Spinal cord (tissue), 10 donors: ENCODE data around the gene BAIAP2L1. TPM values are rescaled to one million over a fixed set of nuclear protein-coding genes. Genes with fewer than 3 reads are reported as not detected.

Experiments used
- DNase-seq, 6 donors: peaks; one replicate each; pipeline versions ENCODE4 v3.0.0 to v3.0.0-alpha.2; 2013 to 2015; ENCODE audit warnings: low spot score in 6 of 6, low read depth in 4 of 6
- H3K27ac ChIP-seq: one replicate; pipeline ENCODE4 v1.5.1; 2013; ENCODE audit warnings: low read depth, low read length, control low read depth
- H3K27me3 ChIP-seq: one replicate; pipeline ENCODE4 v1.6.1; 2013; ENCODE audit warnings: low read length; ENCODE audit not compliant: control insufficient read depth, insufficient read depth
- H3K36me3 ChIP-seq: one replicate; pipeline ENCODE4 v1.6.1; 2013; ENCODE audit warnings: low read length; ENCODE audit not compliant: control insufficient read depth, insufficient read depth
- H3K4me1 ChIP-seq: one replicate; pipeline ENCODE4 v1.6.1; 2013; ENCODE audit warnings: low read length; ENCODE audit not compliant: control insufficient read depth, insufficient read depth
- H3K4me3 ChIP-seq: one replicate; pipeline ENCODE4 v1.5.1; 2013; ENCODE audit warnings: low read depth, low read length, control low read depth
- H3K9me3 ChIP-seq: one replicate; pipeline ENCODE4 v1.6.1; 2013; ENCODE audit warnings: low read length; ENCODE audit not compliant: control insufficient read depth, insufficient read depth
- WGBS: methylation state at CpG from one replicate; pipeline ENCODE4 v1.1.5; 2013; ENCODE audit warnings: missing lambda C conversion rate; ENCODE audit not compliant: insufficient coverage; 5-methylcytosine and 5-hydroxymethylcytosine counted together
- polyA plus RNA-seq, 2 donors: library from polyadenylated mRNA; unstranded; fragments of 120-200 nt; gene quantifications; one replicate each; pipeline ENCODE4 v1.2.1, GENCODE V29; 2013; ENCODE audit not compliant: insufficient read length in 2 of 2
- total RNA-seq, 2 donors: library from RNA; depleted of rRNA in 1 of 2; stranded (reverse); fragments of 120-200 nt in 1 of 2; fragments of >200 nt in 1 of 2; gene quantifications; one replicate each; pipeline versions ENCODE4 v1.2.3 to v1.2.4, GENCODE V29; 2013 to 2014
- donor health status: healthy.

Gene BAIAP2L1
- total and polyA plus RNA-seq, 4 donors = 1.5 to 4.3 (median 2.2) TPM

- DNase-seq = no peak
- Histone ChIP-seq H3K9me3 (no peaks in the 10 kb centered on the region), H3K27ac (no peak overlapping the region), H3K27me3 (no peaks in the 10 kb centered on the region), H3K4me3 (no peak overlapping the region), H3K36me3 (peaks cover 19% of the 10 kb centered on the region), H3K4me1 (no peaks in the 10 kb centered on the region)
- WGBS = 95% methylated on average over 3 of the region's 3 CpGs
Observed at GRCh38 chr7:98267303-98267702, 133.6 kb downstream of the BAIAP2L1 start.

DNA sequence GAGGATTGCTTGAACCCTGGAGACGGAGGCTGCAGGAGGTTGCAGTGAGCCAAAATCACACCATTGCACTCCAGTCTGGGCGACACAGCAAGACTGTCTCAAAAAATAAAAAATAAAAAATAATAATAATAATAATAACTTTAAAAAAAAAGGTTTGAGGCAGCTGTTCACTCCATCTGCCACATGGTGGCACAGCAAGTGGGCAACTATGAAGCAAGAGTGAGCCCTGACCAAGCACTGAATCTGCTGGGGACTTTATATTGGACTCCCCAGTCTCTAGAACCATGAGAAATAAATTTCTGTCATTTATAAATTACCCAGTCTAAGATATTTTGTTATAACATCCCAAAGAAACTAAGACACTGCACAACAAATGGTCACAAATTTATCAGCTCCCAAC lies 134.1 kb downstream of the BAIAP2L1 start:
- no CpG with 5 or more reads among the region's 2 CpGs for WGBS
- H3K27me3 ChIP-seq = no peaks in the 10 kb centered on the region
- H3K9me3 ChIP-seq = no peaks in the 10 kb centered on the region
- H3K4me1 ChIP-seq = no peaks in the 10 kb centered on the region
- peaks cover 20% of the 10 kb centered on the region for H3K36me3 ChIP-seq
- DNase-seq = no peak
- H3K27ac ChIP-seq = no peak overlapping the region
- H3K4me3 ChIP-seq = no peak overlapping the region

GRCh38 chr7:98265841-98266271 lies 135.0 kb downstream of the BAIAP2L1 start:
- H3K36me3 ChIP-seq = peaks cover 24% of the 10 kb centered on the region
- H3K9me3 ChIP-seq = no peaks in the 10 kb centered on the region
- no peaks in the 10 kb centered on the region for H3K4me1 ChIP-seq
- H3K27ac ChIP-seq = no peak overlapping the region
- WGBS = 100% methylated on average over 1 of the region's 5 CpGs
- H3K4me3 ChIP-seq = no peak overlapping the region
- H3K27me3 ChIP-seq = no peaks in the 10 kb centered on the region
- no peak for DNase-seq

GRCh38 chr7:98257701-98258100 lies 143.2 kb downstream of the BAIAP2L1 start:
- DNase-seq = no peak
- Histone ChIP-seq H3K27me3 (no peaks in the 10 kb centered on the region), H3K9me3 (no peaks in the 10 kb centered on the region), H3K36me3 (peaks cover 20% of the 10 kb centered on the region), H3K4me3 (no peak overlapping the region), H3K27ac (no peak overlapping the region), H3K4me1 (peaks cover 10% of the 10 kb centered on the region)
- WGBS = 95% methylated on average over 4 of the region's 6 CpGs

DNA sequence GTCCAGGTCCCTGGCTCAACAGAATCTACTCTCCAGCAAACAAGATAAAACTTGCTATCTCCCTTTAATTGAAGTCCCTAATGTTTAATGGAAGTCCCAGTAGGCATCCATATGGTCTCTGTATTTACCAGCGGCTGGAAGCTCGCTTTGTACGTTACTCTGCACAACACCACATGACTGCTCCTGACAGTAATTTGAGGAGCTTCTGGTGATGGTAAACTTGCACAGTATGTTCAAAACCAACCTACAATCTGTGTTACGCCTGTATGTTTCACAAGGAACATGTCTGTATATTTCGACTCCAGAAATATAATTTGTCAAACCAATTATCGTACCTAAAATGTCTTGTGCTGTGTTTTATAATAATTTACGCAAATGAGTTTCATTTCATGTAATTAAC lies 144.5 kb downstream of the BAIAP2L1 start:
- no peak overlapping the region for H3K27ac ChIP-seq
- no peak overlapping the region for H3K4me3 ChIP-seq
- WGBS = 90% methylated on average over 2 of the region's 7 CpGs
- H3K36me3 ChIP-seq = peaks cover 16% of the 10 kb centered on the region
- H3K27me3 ChIP-seq = no peaks in the 10 kb centered on the region
- no peaks in the 10 kb centered on the region for H3K9me3 ChIP-seq
- H3K4me1 ChIP-seq = peaks cover 18% of the 10 kb centered on the region
- peak in 2 of 6 donors; percentile 20 to 68 for DNase-seq

GRCh38 chr7:98254951-98255610 lies 145.8 kb downstream of the BAIAP2L1 start:
- 92% methylated on average over 4 of the region's 11 CpGs for WGBS
- peaks cover 26% of the 10 kb centered on the region for H3K4me1 ChIP-seq
- H3K27me3 ChIP-seq = no peaks in the 10 kb centered on the region
- H3K27ac ChIP-seq = no peak overlapping the region
- H3K9me3 ChIP-seq = no peaks in the 10 kb centered on the region
- H3K36me3 ChIP-seq = peaks cover 12% of the 10 kb centered on the region
- no peak for DNase-seq
- H3K4me3 ChIP-seq = no peak overlapping the region

GRCh38 chr7:98254516-98254915 lies 146.4 kb downstream of the BAIAP2L1 start:
- H3K4me1 ChIP-seq = peaks cover 26% of the 10 kb centered on the region
- no peak overlapping the region for H3K27ac ChIP-seq
- no peak overlapping the region for H3K4me3 ChIP-seq
- no peaks in the 10 kb centered on the region for H3K9me3 ChIP-seq
- 100% methylated on average over 2 of the region's 4 CpGs for WGBS
- no peaks in the 10 kb centered on the region for H3K27me3 ChIP-seq
- no peak for DNase-seq
- peaks cover 16% of the 10 kb centered on the region for H3K36me3 ChIP-seq

GRCh38 chr7:98252425-98253054 lies 148.3 kb downstream of the BAIAP2L1 start:
- peaks cover 30% of the 10 kb centered on the region for H3K4me1 ChIP-seq
- no peak for DNase-seq
- peak overlapping the region; percentile 78 for H3K4me3 ChIP-seq
- peaks cover 24% of the 10 kb centered on the region for H3K36me3 ChIP-seq
- whole genome bisulfite sequencing = 12% methylated on average over 18 of the region's 32 CpGs
- no peaks in the 10 kb centered on the region for H3K9me3 ChIP-seq
- peak overlapping the region; percentile 47 for H3K27ac ChIP-seq
- H3K27me3 ChIP-seq = no peaks in the 10 kb centered on the region

DNA sequence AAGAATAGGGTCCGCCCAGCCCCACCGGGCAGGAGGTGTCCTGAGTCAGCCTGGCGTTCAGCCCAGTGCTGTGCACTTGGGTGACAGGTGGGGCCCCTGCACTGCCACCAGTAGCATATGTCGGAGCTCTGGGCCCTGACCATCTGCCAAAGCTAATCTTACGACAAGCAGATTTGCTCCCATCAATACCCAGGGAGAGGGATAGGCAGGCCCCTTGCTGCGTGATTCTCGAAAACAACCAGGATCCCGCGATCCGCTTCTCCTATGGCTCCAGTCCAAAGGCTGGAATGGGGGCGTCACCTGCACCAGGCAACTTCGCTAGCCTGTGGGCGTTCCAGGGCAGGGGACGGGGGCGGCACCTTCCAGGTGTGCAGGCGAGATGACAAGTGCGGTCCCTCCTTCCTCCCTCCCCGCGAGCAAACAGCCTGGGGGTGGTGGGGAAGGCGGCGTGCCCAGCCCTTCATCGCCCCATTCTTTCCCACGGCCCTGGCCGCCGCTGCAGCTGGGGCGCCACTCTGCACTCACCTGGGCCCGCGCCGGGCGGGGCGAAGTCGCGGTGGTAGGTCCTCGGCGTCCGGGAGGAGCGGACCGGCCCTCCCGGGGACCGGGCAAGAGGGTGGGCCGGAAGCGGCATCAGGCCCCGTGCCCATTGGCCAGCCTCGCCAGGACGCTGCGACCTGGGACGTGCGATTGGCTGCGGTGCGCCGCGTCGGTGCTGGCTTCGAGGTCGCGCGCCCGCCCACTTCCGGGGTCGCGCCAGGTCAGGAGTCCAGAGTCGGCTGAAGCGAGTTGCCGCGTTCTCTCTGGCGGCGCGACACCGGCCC lies 149.1 kb downstream of the BAIAP2L1 start, which contains the start of gene TECPR1:
TSS of gene TECPR1 (minus strand) at position 632 of the 824 bp plus-strand sequence. CDS start 6,086 bp downstream, outside the sequence.
- Histone ChIP-seq H3K36me3 (peaks cover 23% of the 10 kb centered on the region), H3K4me1 (peaks cover 30% of the 10 kb centered on the region), H3K27me3 (no peaks in the 10 kb centered on the region), H3K27ac (peak within 1 kb of the TSS; percentile 47), H3K4me3 (peak within 1 kb of the TSS; percentile 78), H3K9me3 (no peaks in the 10 kb centered on the region)
- DNase-seq = peak; percentile 73 to 97 (median 86)
- under 1% methylated on average over 63 of the region's 69 CpGs for WGBS
